ENCODE data around the gene LTBP3.
A peak's percentile ranks its signal among the peaks of the same experiment; 100 is the strongest.

LTBP3 gene

GRCh38 chr11:65588199-65589054, 30.3 kb upstream of the LTBP3 start:
- in situ Hi-C loops (cut with HindIII; ENCODE audit: low pct_ligation_motif_present, low pct_unique_long_range_greater_than_20kb, low sequenced_read_pairs) = no loop called here
- DNase-seq = peak; percentile 62

GRCh38 chr11:65586676-65587075, 28.5 kb upstream of the LTBP3 start:
- in situ Hi-C loops (cut with HindIII; ENCODE audit: low pct_ligation_motif_present, low pct_unique_long_range_greater_than_20kb, low sequenced_read_pairs) = no loop called here
- DNase-seq = no peak

- in situ Hi-C loops (cut with HindIII; ENCODE audit: low pct_ligation_motif_present, low pct_unique_long_range_greater_than_20kb, low sequenced_read_pairs) = no loop called here
- DNase-seq = no peak
Observed at GRCh38 chr11:65586247-65586630, 28.1 kb upstream of the LTBP3 start.

GRCh38 chr11:65585396-65586246, 27.5 kb upstream of the LTBP3 start:
- in situ Hi-C loops (cut with HindIII; ENCODE audit: low pct_ligation_motif_present, low pct_unique_long_range_greater_than_20kb, low sequenced_read_pairs) = no loop called here
- no peak for DNase-seq

GRCh38 chr11:65584723-65585171, 26.6 kb upstream of the LTBP3 start:
- no peak for DNase-seq
- in situ Hi-C loops (cut with HindIII; ENCODE audit: low pct_ligation_motif_present, low pct_unique_long_range_greater_than_20kb, low sequenced_read_pairs) = no loop called here

- no peak for DNase-seq
- in situ Hi-C loops (cut with HindIII; ENCODE audit: low pct_ligation_motif_present, low pct_unique_long_range_greater_than_20kb, low sequenced_read_pairs) = no loop called here
Observed at GRCh38 chr11:65584106-65584505, 25.9 kb upstream of the LTBP3 start.

- DNase-seq = no peak
Observed at GRCh38 chr11:65583589-65583988, 25.4 kb upstream of the LTBP3 start.

GRCh38 chr11:65581928-65582327, 23.8 kb upstream of the LTBP3 start:
- DNase-seq = no peak
- in situ Hi-C loops (cut with HindIII; ENCODE audit: low pct_ligation_motif_present, low pct_unique_long_range_greater_than_20kb, low sequenced_read_pairs) = no loop called here

More at GRCh38 chr11:65583589-65583988, 25.4 kb upstream of the LTBP3 start:
- in situ Hi-C loops (cut with HindIII; ENCODE audit: low pct_ligation_motif_present, low pct_unique_long_range_greater_than_20kb, low sequenced_read_pairs) = no loop called here

GRCh38 chr11:65580756-65581155, 22.6 kb upstream of the LTBP3 start:
- no peak for DNase-seq
- in situ Hi-C loops (cut with HindIII; ENCODE audit: low pct_ligation_motif_present, low pct_unique_long_range_greater_than_20kb, low sequenced_read_pairs) = no loop called here

GRCh38 chr11:65580031-65580692, 22.0 kb upstream of the LTBP3 start:
- in situ Hi-C loops (cut with HindIII; ENCODE audit: low pct_ligation_motif_present, low pct_unique_long_range_greater_than_20kb, low sequenced_read_pairs) = no loop called here
- no peak for DNase-seq

- in situ Hi-C loops (cut with HindIII; ENCODE audit: low pct_ligation_motif_present, low pct_unique_long_range_greater_than_20kb, low sequenced_read_pairs) = no loop called here
- DNase-seq = no peak
Observed at GRCh38 chr11:65579291-65579690, 21.1 kb upstream of the LTBP3 start.

GRCh38 chr11:65578667-65579066, 20.5 kb upstream of the LTBP3 start:
- in situ Hi-C loops (cut with HindIII; ENCODE audit: low pct_ligation_motif_present, low pct_unique_long_range_greater_than_20kb, low sequenced_read_pairs) = no loop called here
- no peak for DNase-seq

GRCh38 chr11:65578134-65578533, 20.0 kb upstream of the LTBP3 start:
- in situ Hi-C loops (cut with HindIII; ENCODE audit: low pct_ligation_motif_present, low pct_unique_long_range_greater_than_20kb, low sequenced_read_pairs) = no loop called here
- no peak for DNase-seq

GRCh38 chr11:65577756-65578109, 19.6 kb upstream of the LTBP3 start:
- in situ Hi-C loops (cut with HindIII; ENCODE audit: low pct_ligation_motif_present, low pct_unique_long_range_greater_than_20kb, low sequenced_read_pairs) = no loop called here
- no peak for DNase-seq

- in situ Hi-C loops (cut with HindIII; ENCODE audit: low pct_ligation_motif_present, low pct_unique_long_range_greater_than_20kb, low sequenced_read_pairs) = no loop called here
- peak; percentile 81 for DNase-seq
Observed at GRCh38 chr11:65576867-65577755, 19.0 kb upstream of the LTBP3 start.

- no peak for DNase-seq
- in situ Hi-C loops (cut with HindIII; ENCODE audit: low pct_ligation_motif_present, low pct_unique_long_range_greater_than_20kb, low sequenced_read_pairs) = no loop called here
Observed at GRCh38 chr11:65576232-65576866, 18.2 kb upstream of the LTBP3 start.

GRCh38 chr11:65575568-65576231, 17.5 kb upstream of the LTBP3 start, which contains the start of gene EHBP1L1:
TSS of gene EHBP1L1 (plus strand) at chr11:65576053. CDS start at chr11:65576303, 250 bp downstream.
- DNase-seq = peak; percentile 69
- in situ Hi-C loops (cut with HindIII; ENCODE audit: low pct_ligation_motif_present, low pct_unique_long_range_greater_than_20kb, low sequenced_read_pairs) = no loop called here

All from ACHN (cell line).